A549 (cell line): Measurements from ENCODE around the gene KRTAP19-7. TPM values are rescaled to one million over a fixed set of nuclear protein-coding genes. Genes with fewer than 3 reads are reported as not detected.

ENCODE experiments used
- ATAC-seq, 2 experiments: fragments of 200-7000 bp in 1 of 2; fragments of >200 bp in 1 of 2; cut with Nextera tagmentation in 1 of 2; cut with Tn5 transposase in 1 of 2; 3 replicates each; pipeline versions ENCODE4 v1.8.0 to v1.9.1; 2018 to 2020; ENCODE audit warnings: mild to moderate bottlenecking in 1 of 2, moderate library complexity in 1 of 2
- CTCF ChIA-PET: fragments of 300-600 bp; sonication (Branson Sonifier 250); formaldehyde crosslinking; extraction: SDS; loops from one replicate; lab custom pipeline; 2021; ENCODE audit warnings: antibody characterized with exemption, inconsistent platforms; lab: Yijun Ruan, JAX
- POLR2A ChIA-PET: fragments of 350-600 bp; formaldehyde crosslinking; extraction: SDS; loops from one replicate; lab custom pipeline; 2021; ENCODE audit warnings: antibody characterized with exemption, inconsistent platforms; lab: Yijun Ruan, JAX
- DNase-seq, 2 experiments: peaks; one replicate each; pipeline versions ENCODE4 v3.0.0 to v3.0.0-alpha.2; 2011 to 2016; ENCODE audit warnings: low read depth in 1 of 2, low spot score in 1 of 2
- FAIRE-seq: peaks from 2 replicates; lab custom pipeline; 2011; peaks lifted over from hg19 to GRCh38; lab: Jason Lieb, UNC
- H3K27ac ChIP-seq, 2 experiments: fragments of >200 bp; sonication (Bioruptor Twin); formaldehyde crosslinking; 3 replicates each; pipeline ENCODE4 v1.5.1; 2016 to 2017
- H3K4me1 ChIP-seq: fragments of >200 bp; sonication (Bioruptor Twin); formaldehyde crosslinking; 3 replicates; pipeline ENCODE4 v1.6.1; 2016
- H3K4me2 ChIP-seq: fragments of >200 bp; sonication (Bioruptor Twin); formaldehyde crosslinking; 3 replicates; pipeline ENCODE4 v1.6.1; 2016
- H3K4me3 ChIP-seq: fragments of >200 bp; sonication (Bioruptor Twin); formaldehyde crosslinking; 3 replicates; pipeline ENCODE4 v1.5.1; 2016
- H3K9me3 ChIP-seq: fragments of >200 bp; sonication (Bioruptor Twin); formaldehyde crosslinking; 3 replicates; pipeline ENCODE4 v1.6.1; 2016
- CHD2 ChIP-seq: fragments of 150-350 bp; IDR thresholded peaks from 2 replicates; pipeline ENCODE4 v1.6.1; 2014; ENCODE audit warnings: low read length; ENCODE audit not compliant: partially characterized antibody
- ESRRA ChIP-seq: fragments of 150-350 bp; IDR thresholded peaks from 2 replicates; pipeline ENCODE4 v1.6.1; 2014; ENCODE audit warnings: mild to moderate bottlenecking, low read length, borderline replicate concordance
- FOSB ChIP-seq: fragments of 250-450 bp; sonication (Bioruptor Pico); IDR thresholded peaks from 2 replicates; pipeline ENCODE4 v1.5.0; 2020; ENCODE audit warnings: mild to moderate bottlenecking, moderate library complexity
- FOSL2 ChIP-seq, 2 experiments: fragments of 450-650 bp in 1 of 2; fragments of >200 bp in 1 of 2; sonication (Bioruptor Twin) in 1 of 2; formaldehyde crosslinking; IDR thresholded peaks; 2 replicates each; pipeline versions ENCODE4 v1.5.0 to v1.6.1; 2016 to 2020; ENCODE audit warnings: mild to moderate bottlenecking in 1 of 2, moderate library complexity in 1 of 2
- FOXS1 ChIP-seq: fragments of 250-450 bp; sonication (Bioruptor Pico); IDR thresholded peaks from 2 replicates; pipeline ENCODE4 v1.5.0; 2020; ENCODE audit warnings: mild to moderate bottlenecking, moderate library complexity
- GATA3 ChIP-seq: IDR thresholded peaks from 2 replicates; pipeline ENCODE4 v1.6.1; 2012; ENCODE audit warnings: borderline replicate concordance
- HDAC2 ChIP-seq: fragments of 200-600 bp; sonication (generic); IDR thresholded peaks from 2 replicates; pipeline ENCODE4 v1.6.1; 2016
- HEYL ChIP-seq: fragments of 250-450 bp; sonication (Bioruptor Pico); IDR thresholded peaks from 2 replicates; pipeline ENCODE4 v1.8.0; 2021; ENCODE audit warnings: mild to moderate bottlenecking, moderate library complexity
- HOXA7 ChIP-seq: fragments of 250-450 bp; sonication (Bioruptor Pico); IDR thresholded peaks from 2 replicates; pipeline ENCODE4 v1.5.0; 2020; ENCODE audit warnings: mild to moderate bottlenecking, moderate library complexity
- KDM5A ChIP-seq: fragments of 200-600 bp; sonication (generic); IDR thresholded peaks from 2 replicates; pipeline ENCODE4 v1.6.1; 2016; ENCODE audit warnings: antibody characterized with exemption, mild to moderate bottlenecking
- MAFK ChIP-seq: fragments of 450-650 bp; IDR thresholded peaks from 2 replicates; pipeline ENCODE4 v1.6.1; 2014; ENCODE audit not compliant: partially characterized antibody
- MYC ChIP-seq: IDR thresholded peaks from 2 replicates; pipeline ENCODE4 v1.6.1; 2012; ENCODE audit warnings: mild to moderate bottlenecking, inconsistent platforms, low read length, improper control_type of control experiment, borderline replicate concordance
- NPAS2 ChIP-seq: fragments of 250-450 bp; sonication (Bioruptor Pico); IDR thresholded peaks from 2 replicates; pipeline ENCODE4 v1.8.0; 2022; ENCODE audit warnings: mild to moderate bottlenecking, moderate library complexity, borderline replicate concordance
- NR3C1 ChIP-seq: fragments of >200 bp; sonication (Bioruptor Twin); formaldehyde crosslinking; IDR thresholded peaks from 3 replicates; pipeline ENCODE4 v1.6.1; 2017
- PHF8 ChIP-seq: fragments of 200-600 bp; sonication (generic); IDR thresholded peaks from 2 replicates; pipeline ENCODE4 v1.6.1; 2016; ENCODE audit warnings: low read depth, mild to moderate bottlenecking, antibody characterized with exemption, moderate library complexity, borderline replicate concordance
- POLR2AphosphoS2 ChIP-seq: conservative IDR thresholded peaks from 2 replicates; pipeline ENCODE4 v1.6.1; 2012; ENCODE audit warnings: low read length, improper control_type of control experiment, inconsistent platforms
- RFX5 ChIP-seq: fragments of 450-650 bp; IDR thresholded peaks from 2 replicates; pipeline ENCODE4 v1.7.1; 2014; ENCODE audit warnings: antibody characterized with exemption, mild to moderate bottlenecking, moderate library complexity
- TFCP2L1 ChIP-seq: fragments of 250-450 bp; sonication (Bioruptor Pico); IDR thresholded peaks from 2 replicates; pipeline ENCODE4 v1.5.0; 2021; ENCODE audit warnings: mild to moderate bottlenecking
- TP53 ChIP-seq: fragments of 250-450 bp; sonication (Bioruptor Pico); IDR thresholded peaks from 2 replicates; pipeline ENCODE4 v1.5.0; 2021; ENCODE audit warnings: mild to moderate bottlenecking, moderate library complexity
- ZNF302 ChIP-seq: fragments of 250-450 bp; sonication (Bioruptor Pico); IDR thresholded peaks from 2 replicates; pipeline ENCODE4 v1.9.0; 2021; ENCODE audit warnings: inconsistent platforms, mild to moderate bottlenecking, moderate library complexity
- ZSCAN20 ChIP-seq: fragments of 250-450 bp; sonication (Bioruptor Pico); IDR thresholded peaks from 2 replicates; pipeline ENCODE4 v1.8.0; 2022; ENCODE audit warnings: mild to moderate bottlenecking, moderate library complexity
- WGBS: methylation state at CpG from one replicate; pipeline ENCODE4 v1.1.6; 2017; ENCODE audit errors: missing lambda C conversion rate; 5-methylcytosine and 5-hydroxymethylcytosine counted together
- polyA plus RNA-seq, 4 experiments: library from polyadenylated mRNA; depleted of rRNA in 3 of 4; stranded (reverse); fragments of >200 nt; fragmentation: RNase III in 1 of 4; extraction: RNeasy Plus Mini Kit Qiagen cat#74134 plus additional on column Dnase treatment in 1 of 4; gene quantifications; 2 replicates in 3 of 4; 3 replicates in 1 of 4; pipeline ENCODE4 v1.2.3, GENCODE V29; 2011 to 2017
- TF ChIP-seq, protein P1 (sequence below): fragments of 250-450 bp; sonication (Bioruptor Pico); IDR thresholded peaks from 2 replicates; pipeline ENCODE4 v1.5.0; 2020; ENCODE audit warnings: low read depth, mild to moderate bottlenecking, moderate library complexity
- TF ChIP-seq, protein P2 (sequence below): fragments of >200 bp; sonication (Bioruptor Twin); formaldehyde crosslinking; IDR thresholded peaks from 3 replicates; pipeline ENCODE4 v1.6.1; 2016
- TF ChIP-seq, protein P3 (sequence below): fragments of >200 bp; sonication (Bioruptor Twin); formaldehyde crosslinking; IDR thresholded peaks from 2 replicates; pipeline ENCODE4 v1.6.1; 2016
- TF ChIP-seq, protein P4 (sequence below): fragments of 200-600 bp; sonication (generic); IDR thresholded peaks from 2 replicates; pipeline ENCODE4 v1.6.1; 2016; ENCODE audit warnings: antibody characterized with exemption, mild to moderate bottlenecking, moderate library complexity

Gene KRTAP19-7
- polyA plus RNA-seq, 2 of the 4 experiments (the other 2 are of a cell fraction), result not detected

DNA sequence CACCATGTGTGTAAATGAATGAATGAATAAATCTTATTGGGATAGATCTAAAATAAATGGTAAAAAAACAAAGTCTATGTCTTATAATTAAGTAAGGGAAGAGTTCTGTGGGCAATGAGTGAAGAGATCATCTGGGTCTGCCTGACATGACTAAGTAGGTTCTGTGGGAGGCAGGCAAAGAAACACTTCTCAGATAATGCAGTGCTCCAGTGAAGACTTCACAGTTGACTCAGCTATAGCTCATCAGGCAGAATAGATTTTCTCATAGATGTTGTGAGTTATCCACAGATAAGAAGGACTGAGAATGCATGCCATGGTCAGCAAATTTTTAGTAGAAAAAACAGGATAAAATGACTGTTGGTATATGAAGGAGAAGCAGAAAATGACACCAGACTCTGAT is 16.7 kb upstream of the KRTAP19-7 start:
- Histone ChIP-seq H3K9me3 (no peaks in the 10 kb centered on the region), H3K4me2 (no peak overlapping the region), H3K4me3 (no peak overlapping the region), H3K27ac (no peak overlapping the region), H3K4me1 (no peaks in the 10 kb centered on the region)
- ChIA-PET POLR2A (no interaction called here), CTCF (no interaction called here)
- FAIRE-seq (no peak), DNase-seq (no peak), ATAC-seq (no peak)
- TF ChIP-seq, protein P1, sequence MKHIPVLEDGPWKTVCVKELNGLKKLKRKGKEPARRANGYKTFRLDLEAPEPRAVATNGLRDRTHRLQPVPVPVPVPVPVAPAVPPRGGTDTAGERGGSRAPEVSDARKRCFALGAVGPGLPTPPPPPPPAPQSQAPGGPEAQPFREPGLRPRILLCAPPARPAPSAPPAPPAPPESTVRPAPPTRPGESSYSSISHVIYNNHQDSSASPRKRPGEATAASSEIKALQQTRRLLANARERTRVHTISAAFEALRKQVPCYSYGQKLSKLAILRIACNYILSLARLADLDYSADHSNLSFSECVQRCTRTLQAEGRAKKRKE, result no peak
- TF ChIP-seq ZSCAN20 (CRISPR knock-in tag) (no peak), HEYL (CRISPR knock-in tag) (no peak), NR3C1 (no peak), HDAC2 (no peak), FOXS1 (CRISPR knock-in tag) (no peak), POLR2AphosphoS2 (no peak), FOSL2 (IDR thresholded peaks at IDR 0.05) (no peak), FOSL2 (CRISPR knock-in tag; IDR thresholded peaks at IDR 0.05) (no peak)

DNA sequence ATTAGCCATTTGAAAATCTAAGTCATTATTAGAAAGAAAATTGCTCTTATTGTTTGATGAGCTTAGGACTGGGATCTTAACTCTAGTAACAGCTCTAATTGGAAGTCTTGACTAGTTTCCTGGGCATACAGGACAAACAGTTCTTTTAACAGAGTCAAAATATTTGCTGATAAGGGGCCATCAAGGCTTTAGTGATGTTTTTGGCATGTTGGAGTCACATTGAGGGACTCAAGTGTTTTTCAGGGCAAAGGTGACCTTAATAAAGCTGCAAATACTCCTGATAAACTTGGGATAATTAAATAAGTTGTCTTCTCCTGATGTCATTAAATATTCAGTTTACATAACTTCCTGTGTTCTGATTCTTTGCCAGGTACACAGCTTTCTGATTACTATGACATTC is 6.5 kb upstream of the KRTAP19-7 start:
- H3K9me3 ChIP-seq, result no peaks in the 10 kb centered on the region
- POLR2A ChIA-PET, result no interaction called here
- no peak overlapping the region for H3K4me2 ChIP-seq
- H3K4me3 ChIP-seq, result no peak overlapping the region
- FAIRE-seq, result no peak
- DNase-seq, result no peak
- CTCF ChIA-PET, result no interaction called here
- ATAC-seq, result no peak
- TF ChIP-seq TFCP2L1, result no peak
- TF ChIP-seq KDM5A, result no peak
- TF ChIP-seq ZNF302 (CRISPR knock-in tag), result no peak
- TF ChIP-seq FOXS1 (CRISPR knock-in tag), result no peak
- TF ChIP-seq, protein P2, sequence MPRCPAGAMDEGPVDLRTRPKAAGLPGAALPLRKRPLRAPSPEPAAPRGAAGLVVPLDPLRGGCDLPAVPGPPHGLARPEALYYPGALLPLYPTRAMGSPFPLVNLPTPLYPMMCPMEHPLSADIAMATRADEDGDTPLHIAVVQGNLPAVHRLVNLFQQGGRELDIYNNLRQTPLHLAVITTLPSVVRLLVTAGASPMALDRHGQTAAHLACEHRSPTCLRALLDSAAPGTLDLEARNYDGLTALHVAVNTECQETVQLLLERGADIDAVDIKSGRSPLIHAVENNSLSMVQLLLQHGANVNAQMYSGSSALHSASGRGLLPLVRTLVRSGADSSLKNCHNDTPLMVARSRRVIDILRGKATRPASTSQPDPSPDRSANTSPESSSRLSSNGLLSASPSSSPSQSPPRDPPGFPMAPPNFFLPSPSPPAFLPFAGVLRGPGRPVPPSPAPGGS, result no peak
- no peak for TF ChIP-seq NR3C1
- no peak for TF ChIP-seq NPAS2
- TF ChIP-seq, protein P3, sequence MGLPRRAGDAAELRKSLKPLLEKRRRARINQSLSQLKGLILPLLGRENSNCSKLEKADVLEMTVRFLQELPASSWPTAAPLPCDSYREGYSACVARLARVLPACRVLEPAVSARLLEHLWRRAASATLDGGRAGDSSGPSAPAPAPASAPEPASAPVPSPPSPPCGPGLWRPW, result no peak
- TF ChIP-seq, protein P4, sequence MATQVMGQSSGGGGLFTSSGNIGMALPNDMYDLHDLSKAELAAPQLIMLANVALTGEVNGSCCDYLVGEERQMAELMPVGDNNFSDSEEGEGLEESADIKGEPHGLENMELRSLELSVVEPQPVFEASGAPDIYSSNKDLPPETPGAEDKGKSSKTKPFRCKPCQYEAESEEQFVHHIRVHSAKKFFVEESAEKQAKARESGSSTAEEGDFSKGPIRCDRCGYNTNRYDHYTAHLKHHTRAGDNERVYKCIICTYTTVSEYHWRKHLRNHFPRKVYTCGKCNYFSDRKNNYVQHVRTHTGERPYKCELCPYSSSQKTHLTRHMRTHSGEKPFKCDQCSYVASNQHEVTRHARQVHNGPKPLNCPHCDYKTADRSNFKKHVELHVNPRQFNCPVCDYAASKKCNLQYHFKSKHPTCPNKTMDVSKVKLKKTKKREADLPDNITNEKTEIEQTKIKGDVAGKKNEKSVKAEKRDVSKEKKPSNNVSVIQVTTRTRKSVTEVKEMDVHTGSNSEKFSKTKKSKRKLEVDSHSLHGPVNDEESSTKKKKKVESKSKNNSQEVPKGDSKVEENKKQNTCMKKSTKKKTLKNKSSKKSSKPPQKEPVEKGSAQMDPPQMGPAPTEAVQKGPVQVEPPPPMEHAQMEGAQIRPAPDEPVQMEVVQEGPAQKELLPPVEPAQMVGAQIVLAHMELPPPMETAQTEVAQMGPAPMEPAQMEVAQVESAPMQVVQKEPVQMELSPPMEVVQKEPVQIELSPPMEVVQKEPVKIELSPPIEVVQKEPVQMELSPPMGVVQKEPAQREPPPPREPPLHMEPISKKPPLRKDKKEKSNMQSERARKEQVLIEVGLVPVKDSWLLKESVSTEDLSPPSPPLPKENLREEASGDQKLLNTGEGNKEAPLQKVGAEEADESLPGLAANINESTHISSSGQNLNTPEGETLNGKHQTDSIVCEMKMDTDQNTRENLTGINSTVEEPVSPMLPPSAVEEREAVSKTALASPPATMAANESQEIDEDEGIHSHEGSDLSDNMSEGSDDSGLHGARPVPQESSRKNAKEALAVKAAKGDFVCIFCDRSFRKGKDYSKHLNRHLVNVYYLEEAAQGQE, result no peak
- TF ChIP-seq MAFK, result no peak
- TF ChIP-seq, all 56 proteins: peak for 0
- H3K27ac ChIP-seq, result no peak overlapping the region
- no peaks in the 10 kb centered on the region for H3K4me1 ChIP-seq

DNA sequence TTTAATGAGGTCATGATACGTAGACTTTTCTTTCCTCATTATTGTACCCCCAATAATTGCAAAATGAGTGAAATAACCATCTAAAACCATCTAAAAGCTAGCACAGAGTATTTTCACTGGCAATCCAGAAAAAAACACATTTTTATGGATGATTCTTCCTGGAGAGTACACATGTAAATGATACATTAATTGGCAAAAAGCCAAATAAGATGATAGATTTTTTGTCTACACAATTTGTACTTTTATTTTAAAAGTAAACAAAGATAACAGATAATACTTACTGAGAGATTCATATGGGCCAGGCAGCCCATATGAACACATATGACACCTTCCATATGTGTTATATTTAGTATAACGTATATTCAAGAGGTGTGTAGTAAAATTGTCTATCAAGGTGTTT is 2.5 kb upstream of the KRTAP19-7 start:
- Histone ChIP-seq H3K4me2 (no peak overlapping the region), H3K27ac (no peak overlapping the region), H3K4me1 (no peaks in the 10 kb centered on the region), H3K4me3 (no peak overlapping the region), H3K9me3 (no peaks in the 10 kb centered on the region)
- FAIRE-seq, result no peak
- POLR2A ChIA-PET, result no interaction called here
- 18% methylated on average over 2 of the region's 2 CpGs for WGBS
- no peak for DNase-seq
- no peak for ATAC-seq
- CTCF ChIA-PET, result no interaction called here
- TF ChIP-seq PHF8 (no peak), CHD2 (no peak), MYC (no peak), NPAS2 (no peak), GATA3 (no peak), HOXA7 (CRISPR knock-in tag) (no peak), FOSB (CRISPR knock-in tag) (no peak), HEYL (CRISPR knock-in tag) (no peak), ESRRA (no peak), TP53 (no peak), RFX5 (no peak)
- TF ChIP-seq, protein P3, result no peak
- TF ChIP-seq, protein P4, result no peak
